GM18508 (cell line): ENCODE measurements around the gene TKFC.

Experiments used
- ATAC-seq: cut with Tn5 transposase; IDR thresholded peaks from one replicate; pipeline ENCODE4 v1.9.1; 2021; ENCODE audit warnings: moderate number of reproducible peaks; ENCODE audit not compliant: insufficient read depth, unreplicated experiment

Gene TKFC

DNA sequence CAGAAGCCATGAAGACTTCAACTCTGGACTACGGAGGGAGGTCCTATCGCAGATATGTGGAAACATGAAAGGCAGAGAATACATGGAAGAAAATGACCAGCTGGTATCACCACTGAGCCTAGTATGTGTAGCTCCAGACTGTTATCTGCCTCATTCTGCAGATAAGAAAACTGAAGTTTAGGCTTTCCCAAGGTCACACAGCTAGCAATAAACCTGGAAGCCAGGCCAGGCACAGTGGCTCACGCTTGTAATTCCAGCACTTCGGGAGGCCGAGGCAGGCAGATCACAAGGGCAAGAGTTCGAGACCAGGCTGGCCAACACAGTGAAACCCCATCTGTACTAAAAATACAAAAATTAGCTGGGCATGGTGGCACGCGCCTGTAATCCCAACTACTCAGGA, 22.3 kb upstream of the TKFC start:
- ATAC-seq = no peak

DNA sequence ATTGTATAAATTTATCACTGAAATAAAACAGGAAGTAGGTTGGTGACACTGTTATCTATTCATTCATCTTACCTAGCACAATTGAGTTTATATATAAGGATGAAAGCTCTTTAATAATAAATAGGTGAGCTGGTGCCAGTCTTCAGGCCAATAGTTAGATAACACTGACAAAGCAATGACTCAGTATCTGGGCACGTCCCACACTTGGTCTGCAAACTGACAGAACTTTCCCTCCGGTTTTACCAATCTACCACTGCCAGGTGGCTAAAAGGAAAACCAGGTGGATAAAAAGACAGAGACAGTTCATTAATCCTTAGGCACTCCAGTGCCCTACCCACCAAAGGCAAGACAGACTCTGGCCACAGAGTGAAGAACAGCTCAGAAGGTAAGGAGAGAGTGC, 17.8 kb upstream of the TKFC start:
- no peak for ATAC-seq

DNA sequence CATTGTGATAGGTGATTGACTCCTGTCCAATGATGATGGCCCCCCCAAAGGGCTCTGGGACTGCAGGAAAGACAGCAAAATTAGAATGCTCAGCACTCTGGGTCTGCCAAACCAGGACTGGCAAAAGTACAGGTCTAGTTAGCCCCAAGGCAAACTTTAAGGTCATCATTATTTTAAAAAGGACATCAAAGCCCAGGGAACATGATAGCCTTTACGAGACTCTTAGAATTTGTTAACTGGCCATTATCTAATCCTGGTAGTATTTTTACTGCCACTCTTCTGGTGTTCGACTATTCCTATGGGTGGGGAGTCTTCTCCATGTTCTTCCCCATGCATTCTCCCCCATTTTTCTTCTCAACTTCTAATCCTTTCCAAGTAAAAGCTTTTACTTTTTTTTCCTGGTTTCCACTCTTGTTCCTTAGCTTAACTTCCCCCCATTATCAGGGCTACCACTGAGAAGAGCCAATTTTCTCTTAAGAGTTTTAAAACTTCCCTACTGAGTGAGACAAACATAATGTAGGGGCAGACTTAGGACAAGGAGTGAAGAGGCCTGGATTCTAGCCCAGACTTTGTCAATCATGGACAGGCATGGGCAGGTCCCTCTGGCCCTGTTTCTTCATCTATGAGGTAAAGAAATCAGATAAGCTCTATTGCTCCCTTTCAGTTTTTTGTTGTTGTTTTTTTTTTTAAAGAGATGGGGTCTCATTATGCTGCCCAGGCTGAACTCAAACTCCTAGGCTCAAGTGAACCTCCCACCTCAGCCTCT, 7.2 kb upstream of the TKFC start:
- no peak for ATAC-seq

DNA sequence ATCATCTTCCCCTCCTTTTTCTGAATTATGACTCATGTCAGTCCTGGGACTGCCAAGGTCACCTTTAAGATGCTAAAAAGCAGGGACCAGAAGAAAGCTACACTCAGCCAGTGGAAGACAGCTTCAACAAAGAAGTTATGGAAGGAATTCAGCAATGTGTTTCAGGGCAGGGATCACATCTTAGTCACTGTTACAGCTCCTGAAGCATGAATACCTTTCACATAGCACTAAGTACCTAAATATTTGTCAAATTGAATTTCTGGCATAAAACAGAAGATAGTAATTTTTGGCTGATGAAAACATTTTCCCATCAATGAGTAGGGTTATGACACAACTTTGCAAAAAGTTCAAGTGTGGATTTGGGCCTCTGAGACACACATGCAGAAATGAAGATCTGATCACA, 5.4 kb upstream of the TKFC start:
- no peak for ATAC-seq

DNA sequence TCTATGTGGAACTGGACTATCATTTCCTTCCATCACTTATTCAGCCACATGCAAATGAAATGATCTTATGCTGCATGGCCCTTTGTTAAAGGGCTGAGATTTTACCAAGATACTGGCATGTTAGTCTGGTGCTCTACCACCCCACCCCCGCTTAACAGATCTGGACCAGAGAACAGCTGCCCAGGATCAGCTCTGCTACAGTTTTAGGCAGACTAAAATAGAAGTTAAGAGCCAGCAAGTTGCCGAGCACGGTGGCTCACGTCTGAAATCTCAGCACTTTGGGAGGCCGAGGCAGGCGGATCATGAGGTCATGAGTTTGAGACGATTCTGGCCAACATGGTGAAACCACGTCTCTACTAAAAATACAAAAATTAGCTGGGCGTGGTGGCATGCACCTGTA, 4.7 kb upstream of the TKFC start:
- ATAC-seq = no peak

DNA sequence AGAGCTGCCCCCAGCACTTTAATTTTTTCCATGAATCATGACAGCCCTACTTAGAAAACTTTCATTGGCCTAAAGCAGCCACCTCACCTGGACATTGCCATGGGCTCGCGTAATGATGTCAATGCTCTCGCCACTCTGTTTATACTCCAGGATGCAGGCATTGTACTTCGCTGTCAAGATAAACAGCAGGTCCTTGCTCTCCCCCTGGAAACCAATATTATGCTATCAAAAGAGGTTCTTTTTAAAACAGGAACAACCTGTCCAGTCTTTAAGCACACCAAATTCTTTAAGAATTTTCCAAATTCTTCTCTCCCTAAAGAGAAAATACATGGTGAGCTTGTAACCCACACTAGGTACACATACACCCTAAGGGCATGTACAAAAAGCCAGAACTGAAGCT, 3.2 kb upstream of the TKFC start:
- no peak for ATAC-seq

DNA sequence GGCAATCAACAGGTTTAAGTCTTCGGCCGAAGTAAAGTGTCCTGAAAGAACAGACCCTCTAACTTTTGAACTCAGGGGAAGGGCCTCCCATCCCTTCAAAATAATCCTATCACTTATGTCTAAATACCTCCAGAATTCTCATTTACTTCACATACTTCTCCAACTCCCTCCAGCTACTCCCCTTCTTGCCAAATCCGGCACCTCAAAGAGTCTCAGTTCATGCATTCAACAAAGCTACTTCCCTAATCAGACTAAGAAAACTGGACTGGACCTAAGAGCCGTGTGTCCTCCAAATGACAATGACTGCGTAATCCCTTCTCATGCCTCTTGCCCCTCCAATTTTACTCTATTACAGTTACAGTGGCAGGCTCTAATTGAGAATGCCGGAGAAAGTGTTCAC, 1.4 kb upstream of the TKFC start:
- no peak for ATAC-seq

DNA sequence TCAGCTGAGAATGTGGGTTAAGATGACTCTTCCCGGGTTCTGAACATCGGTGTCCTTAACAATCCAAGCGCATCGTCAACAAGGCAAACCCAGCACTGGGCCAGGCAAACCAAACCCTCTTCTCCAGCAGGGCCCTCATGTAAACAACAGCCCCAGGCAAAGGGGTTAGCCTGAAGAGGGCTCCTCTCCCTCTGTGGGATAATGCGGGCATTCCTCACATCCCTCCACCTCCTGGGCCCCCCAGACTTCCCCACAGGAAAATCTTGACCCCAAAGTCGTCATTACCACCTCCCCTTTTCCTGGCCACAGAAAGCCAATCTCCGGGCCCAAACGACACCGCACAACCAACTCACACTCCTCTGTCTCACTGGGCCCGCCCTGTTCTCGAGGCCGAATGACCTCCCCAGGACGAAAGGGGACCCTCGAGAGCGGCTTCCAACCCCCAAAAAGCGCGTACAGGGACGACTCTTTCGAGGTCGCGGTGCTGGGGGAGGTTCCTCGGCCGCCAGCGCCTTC, 689 bp upstream of the TKFC start:
- no peak for ATAC-seq

DNA sequence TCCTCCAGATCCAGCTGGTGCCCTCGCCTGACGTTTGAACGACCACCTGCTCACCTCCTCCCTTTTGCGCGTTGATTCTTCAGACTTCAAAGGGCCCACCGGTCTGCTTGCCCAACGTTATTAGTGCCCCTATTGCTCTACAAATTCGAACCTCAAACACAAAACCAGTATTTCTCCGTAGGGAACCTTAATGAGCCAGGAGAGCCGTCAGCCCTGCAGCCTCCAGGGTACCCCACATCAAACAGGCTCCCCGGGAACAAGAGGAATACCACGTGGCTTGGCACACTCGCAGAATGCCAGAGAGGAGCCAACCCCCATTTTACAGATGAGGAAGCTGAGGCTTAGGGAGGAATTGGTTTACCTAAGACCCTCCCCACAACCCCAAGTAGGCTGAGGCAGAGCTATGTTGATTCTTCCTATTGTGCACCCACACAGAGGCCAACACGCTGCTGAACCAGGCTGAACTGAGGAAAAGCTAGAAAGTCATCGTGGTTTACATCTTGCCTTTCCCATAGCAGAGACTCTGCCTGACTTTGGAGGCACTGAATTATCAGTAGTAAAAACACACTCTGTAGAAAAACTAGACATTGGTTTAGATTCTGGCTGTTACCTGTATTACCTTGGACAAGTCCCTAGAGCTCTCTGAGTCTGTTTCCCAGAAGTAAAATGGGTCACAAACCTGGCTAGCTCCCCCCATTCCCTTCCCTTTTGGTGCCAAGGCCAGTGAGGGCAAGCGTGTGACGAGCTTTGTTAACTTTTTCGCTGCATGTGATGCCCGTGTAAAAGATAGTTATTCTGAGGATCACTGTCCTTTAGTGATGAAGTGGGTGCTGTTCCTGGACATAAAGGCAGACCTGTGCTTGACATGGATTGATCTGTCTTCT, 764 bp downstream of the TKFC start:
- ATAC-seq = no peak

DNA sequence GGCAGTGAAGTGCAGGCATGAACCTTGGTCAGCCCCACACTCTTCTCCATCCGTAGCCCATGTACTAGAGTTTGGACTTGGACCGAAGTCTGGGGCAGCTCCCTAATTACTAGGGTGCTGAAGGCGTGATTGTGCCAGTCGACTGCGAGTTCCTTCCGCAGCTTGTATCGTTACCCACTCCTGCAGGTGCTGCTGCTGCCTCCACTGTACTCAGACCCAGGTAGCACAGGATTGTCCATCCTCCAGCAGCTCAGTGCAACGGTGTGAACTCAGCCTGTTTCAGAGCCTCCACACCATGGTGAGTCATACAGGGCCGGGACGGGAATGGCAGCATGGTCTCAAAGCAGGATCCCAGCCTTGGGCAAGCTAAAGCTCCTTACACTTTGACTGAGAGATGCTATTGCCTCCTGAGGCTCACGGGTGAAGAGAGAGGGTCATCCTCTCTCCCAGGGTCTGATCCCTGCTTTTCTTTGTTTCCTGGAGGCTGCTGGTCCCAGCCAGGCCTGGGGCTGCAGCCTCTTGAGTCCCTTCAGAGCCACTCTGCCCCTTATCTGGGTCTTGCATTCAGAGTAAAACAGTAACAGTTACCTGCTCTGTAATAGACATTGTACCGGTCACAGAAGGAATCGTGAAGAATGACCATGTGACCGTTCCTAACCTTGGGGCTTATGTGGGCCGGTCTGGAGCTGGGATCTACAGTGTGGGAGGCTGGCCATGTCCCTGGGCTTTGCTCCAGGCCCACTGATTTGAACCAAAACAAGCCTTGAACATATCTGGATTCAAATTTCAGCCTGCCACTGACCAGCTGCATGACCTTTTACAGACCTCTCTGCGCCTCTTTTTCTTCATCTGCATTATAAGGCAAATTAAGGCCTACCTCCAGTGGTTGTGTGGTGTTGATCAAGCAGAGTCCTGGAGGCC, 1.7 kb downstream of the TKFC start:
- no peak for ATAC-seq

DNA sequence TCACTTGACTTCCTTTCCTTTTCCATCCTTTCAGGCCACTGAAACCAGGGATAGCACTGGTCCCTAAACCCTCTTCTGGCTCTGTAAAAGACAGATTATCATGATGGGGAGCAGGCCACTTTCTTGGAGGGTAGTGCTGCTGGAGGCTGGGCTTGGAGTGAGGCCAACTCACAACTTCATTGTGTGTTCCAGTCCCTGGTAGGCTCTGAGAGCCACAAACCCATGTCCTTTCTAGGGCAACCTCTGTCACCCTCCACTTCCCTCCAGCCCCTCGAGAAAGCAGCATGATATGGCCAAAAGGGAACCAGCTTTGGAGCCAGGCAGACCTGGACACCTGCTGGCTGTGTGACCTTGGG, 2.3 kb downstream of the TKFC start:
- no peak for ATAC-seq

DNA sequence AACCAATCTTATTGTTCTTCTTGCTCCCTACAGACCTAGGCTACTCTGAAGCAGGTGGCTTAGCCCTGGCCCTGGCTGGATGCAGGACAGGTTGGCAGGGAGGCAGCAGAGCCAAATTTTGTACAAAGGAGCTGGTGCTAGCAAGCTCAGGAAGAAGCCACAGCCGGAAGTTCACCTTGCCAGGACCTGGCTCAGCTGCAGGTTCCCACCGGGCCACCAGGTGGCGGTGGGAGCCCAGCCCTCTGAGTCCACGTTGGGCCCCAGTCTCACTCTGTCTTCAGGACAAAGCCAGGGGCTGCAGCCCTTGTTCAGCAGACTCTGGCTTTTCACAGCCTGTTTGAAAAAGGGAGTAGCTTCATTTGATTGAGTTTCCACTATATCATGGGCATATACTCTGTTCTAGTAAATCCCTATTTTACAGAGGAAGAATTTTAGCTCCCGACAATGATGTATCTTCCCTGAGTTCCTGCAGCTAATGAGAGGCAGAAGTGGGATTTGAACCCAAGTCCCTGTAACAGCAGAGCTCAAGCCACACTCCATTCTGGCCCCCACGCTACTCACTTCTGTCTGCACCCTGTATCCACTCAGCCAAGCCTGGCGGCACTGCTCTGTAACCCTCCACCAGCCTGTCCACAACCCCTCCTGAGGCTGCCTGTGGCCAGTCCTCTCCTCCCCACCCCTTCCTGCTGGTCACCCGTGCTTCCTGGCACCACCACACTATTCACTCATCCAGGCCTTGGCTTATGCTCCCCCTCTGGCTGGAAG, 3.3 kb downstream of the TKFC start:
- ATAC-seq = no peak

DNA sequence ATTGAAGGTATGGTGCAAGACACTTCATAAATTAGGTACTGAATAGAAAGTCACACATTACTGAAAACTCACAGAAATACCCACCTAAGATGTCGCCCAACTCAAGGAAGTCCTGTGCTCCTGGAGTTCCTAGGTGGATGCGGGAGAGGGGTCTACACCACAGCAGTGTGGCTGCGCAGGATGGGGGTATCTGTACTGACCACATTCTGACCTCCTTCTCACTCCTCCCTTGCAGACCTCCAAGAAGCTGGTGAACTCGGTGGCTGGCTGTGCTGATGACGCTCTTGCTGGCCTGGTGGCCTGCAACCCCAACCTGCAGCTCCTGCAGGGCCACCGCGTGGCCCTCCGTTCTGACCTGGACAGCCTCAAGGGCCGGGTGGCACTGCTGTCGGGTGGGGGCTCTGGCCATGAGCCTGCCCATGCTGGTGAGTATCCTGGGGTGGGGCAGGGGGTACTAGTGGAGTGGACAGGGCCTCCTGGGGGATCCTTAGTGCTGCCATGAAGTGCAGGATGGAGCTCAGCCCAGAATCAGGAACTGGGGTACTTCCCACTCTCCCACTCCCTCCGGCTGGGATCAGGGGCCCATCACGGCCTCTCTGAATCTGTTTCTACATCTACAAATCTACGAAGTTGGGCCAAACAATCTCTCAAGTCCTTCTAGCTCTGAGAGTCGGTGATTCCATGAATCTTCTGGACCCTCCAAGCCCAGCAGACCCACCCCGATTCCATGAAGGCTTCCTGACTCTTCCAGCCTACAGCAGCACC, 4.9 kb downstream of the TKFC start:
- no peak for ATAC-seq

DNA sequence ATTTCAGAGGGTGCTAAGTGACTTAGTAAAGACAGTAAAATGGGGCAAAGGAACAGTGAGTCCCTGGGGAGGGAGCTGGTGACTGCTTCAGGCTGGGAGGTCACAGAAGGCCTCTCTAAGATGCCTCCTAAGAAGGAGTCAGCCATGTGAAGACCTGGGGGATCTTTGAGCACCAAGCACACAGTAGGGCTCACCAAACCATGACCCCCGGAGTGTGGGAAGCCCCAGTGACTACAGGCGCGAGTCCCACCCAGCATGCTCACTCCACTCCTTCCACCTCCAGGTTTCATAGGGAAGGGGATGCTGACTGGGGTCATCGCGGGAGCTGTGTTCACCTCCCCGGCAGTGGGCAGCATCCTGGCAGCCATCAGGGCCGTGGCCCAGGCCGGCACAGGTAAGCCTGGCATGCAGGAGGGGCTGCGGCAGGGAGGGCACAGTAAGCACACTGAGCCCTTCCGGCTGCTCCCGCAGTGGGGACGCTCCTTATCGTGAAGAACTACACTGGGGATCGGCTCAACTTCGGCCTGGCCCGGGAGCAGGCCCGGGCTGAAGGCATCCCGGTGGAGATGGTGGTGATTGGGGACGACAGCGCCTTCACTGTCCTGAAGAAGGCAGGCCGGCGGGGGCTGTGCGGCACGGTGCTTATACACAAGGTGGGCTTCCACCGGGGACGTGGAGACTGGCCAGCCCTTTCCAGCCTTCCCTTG, 5.9 kb downstream of the TKFC start:
- ATAC-seq = no peak

DNA sequence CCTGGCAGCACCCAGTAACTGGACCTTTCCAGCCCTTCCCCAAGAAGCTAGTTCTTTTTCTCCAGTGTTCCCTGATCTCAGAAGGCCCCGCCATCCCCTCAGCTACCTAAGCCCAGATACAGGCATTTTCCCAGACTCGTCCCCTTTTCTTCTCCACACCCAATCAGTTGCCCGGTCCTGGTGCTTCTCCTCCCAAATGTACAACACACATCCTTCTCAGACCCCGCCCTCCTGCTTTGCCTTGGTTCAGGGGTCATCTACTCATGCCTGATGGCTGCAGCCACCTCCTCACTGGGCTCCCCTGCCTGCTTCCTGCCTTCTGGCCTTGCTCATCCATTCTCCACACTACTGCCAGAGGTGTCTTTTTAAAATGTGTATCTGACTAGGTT, 6.5 kb downstream of the TKFC start:
- no peak for ATAC-seq

DNA sequence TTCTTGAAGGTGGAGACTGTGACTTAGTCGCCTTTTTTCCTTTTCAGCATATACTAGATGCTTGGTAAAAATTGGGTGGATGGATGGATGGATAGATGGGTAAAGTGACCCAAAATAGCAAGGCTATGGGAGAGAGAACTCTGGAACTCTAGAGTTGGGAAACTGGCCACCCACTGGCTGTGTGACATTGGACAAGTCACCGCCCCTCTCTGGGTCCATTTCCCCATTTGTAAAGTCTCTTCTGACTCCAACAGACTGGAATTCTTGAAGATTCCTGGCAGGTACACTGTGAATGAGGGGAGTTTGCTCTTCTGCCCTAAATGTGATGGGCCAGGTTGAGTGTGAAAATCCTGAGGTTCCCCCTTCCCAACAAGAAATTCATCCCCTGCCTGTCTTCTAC, 8.0 kb downstream of the TKFC start:
- no peak for ATAC-seq

DNA sequence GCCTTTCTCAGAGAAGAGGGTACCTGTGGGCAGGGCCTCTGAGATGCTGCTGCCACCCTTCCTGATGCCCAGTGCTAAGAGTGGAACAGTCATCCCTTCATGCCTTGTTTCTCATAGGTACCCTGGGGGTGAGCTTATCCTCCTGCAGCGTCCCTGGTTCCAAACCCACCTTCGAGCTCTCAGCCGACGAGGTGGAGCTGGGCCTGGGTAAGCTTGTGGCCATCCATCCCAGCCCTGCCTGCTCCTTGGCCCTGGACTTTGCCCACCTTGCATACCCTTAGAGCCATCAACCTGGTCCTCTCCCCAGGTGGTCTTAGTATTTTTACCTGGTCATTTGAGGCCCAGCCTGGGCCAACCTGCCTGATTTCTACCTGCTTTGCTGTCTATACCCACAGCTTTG, 8.7 kb downstream of the TKFC start:
- ATAC-seq = no peak

DNA sequence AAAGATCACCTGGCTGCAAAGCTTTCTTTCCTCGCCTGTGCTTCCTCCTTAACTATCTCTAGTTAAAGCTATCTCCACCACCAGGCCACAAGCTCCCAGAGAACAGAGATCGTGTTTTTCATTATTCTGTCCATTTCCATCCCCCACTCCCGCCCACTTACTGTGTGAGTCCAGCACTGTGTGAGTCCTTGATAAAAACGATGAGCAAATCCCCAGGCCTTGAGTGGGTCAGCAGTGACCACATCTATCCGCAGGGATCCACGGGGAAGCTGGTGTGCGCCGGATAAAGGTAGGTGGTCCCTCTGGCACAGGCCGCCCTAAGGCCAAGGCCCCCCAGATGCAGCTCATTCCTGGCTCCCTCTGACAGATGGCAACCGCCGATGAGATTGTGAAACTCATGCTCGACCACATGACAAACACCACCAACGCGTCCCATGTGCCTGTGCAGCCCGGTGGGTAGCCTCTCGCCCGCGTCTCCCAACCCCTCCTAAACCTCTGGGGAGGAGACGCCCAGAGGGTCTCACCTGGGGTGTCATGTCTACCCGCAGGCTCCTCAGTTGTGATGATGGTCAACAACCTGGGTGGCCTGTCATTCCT, 9.3 kb downstream of the TKFC start:
- ATAC-seq = no peak
